Activated CD8-positive, alpha-beta memory T cell treated with anti-CD3 and anti-CD28 coated beads, Interleukin-2, amount 50 U/mL, for 1 hour (primary cell): ENCODE measurements around the gene TCF20.
A peak's percentile ranks its signal among the peaks of the same experiment; 100 is the strongest.

Source experiments
- DNase-seq: peaks from one replicate; pipeline ENCODE4 v3.0.0-alpha.2; 2020; ENCODE audit errors: extremely low read depth

Gene TCF20

GRCh38 chr22:42270510-42271190 lies at the start of gene TCF20:
TSS of gene TCF20 (minus strand) at chr22:42270653. CDS start at chr22:42215305, 55,348 bp downstream.
- no peak for DNase-seq

GRCh38 chr22:42319386-42319785 lies 48.9 kb upstream of the TCF20 start:
- no peak for DNase-seq

- DNase-seq: no peak
These were observed 48.5 kb upstream of the TCF20 start for GRCh38 chr22:42318967-42319366.

GRCh38 chr22:42317691-42318547 lies 47.5 kb upstream of the TCF20 start:
- DNase-seq: no peak

DNA sequence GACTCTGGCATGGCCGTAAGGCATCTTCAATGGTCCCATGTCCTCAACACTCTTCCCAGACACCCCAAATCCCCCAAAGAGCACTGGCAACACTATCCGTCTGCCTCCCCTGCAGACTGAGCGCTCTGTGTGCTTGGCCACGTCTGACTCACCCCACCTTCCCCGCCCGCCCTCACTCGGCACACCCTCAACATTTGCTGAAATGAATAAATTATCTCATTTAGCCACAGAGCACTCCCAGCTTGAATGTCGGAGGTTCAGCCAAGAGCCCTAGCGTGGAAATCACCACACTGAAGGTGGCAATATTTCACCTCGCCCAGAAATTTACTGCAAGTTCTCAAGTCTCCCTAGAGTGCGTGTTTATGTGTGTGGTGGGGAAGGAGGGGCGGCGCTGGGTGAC lies 46.6 kb upstream of the TCF20 start:
- DNase-seq: peak; percentile 31

- DNase-seq: no peak
These were observed 44.9 kb upstream of the TCF20 start for GRCh38 chr22:42315392-42315756.

DNA sequence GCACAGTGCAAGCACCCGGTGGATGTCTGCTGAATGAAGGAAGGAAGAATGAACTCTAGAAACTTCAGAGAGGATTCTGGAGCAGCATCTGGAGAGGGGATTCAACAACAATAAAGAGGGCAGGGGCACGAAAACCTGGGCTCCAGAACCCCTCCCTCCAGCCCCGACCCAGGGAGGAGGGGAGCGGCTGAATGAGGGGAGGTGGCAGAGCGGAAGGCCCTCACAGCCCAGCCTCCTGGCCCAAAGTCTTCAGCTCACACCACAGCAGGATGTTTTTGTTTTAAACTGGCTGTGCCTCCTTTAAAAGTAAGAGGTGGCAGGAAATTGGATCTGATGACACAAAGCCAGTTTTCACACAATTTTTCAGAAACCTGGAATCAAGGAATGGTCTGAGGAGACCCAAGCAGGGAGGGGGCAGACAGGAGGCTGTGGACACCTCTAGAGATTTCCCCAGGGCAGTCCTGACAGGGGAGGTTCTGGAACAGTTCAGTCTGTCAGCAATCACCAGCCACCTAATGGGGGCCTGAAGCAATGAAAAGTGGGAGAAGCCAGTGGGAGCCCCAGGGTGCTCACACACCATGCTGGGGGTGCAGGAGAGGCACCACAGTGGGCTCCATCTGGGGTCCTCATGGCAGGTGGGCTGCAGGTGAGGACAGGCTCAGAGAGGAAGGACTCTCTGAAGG lies 44.4 kb upstream of the TCF20 start:
- no peak for DNase-seq

GRCh38 chr22:42313804-42314581 lies 43.5 kb upstream of the TCF20 start:
- no peak for DNase-seq

GRCh38 chr22:42313204-42313603 lies 42.8 kb upstream of the TCF20 start:
- DNase-seq: no peak

GRCh38 chr22:42310291-42311015 lies 40.0 kb upstream of the TCF20 start:
- no peak for DNase-seq

- no peak for DNase-seq
These were observed 39.4 kb upstream of the TCF20 start for GRCh38 chr22:42309865-42310264.

GRCh38 chr22:42308892-42309468 lies 38.5 kb upstream of the TCF20 start:
- DNase-seq: no peak

- no peak for DNase-seq
These were observed 37.5 kb upstream of the TCF20 start for GRCh38 chr22:42307806-42308563.

- no peak for DNase-seq
These were observed 35.6 kb upstream of the TCF20 start for GRCh38 chr22:42306010-42306409.

- DNase-seq: no peak
These were observed 33.9 kb upstream of the TCF20 start for GRCh38 chr22:42304324-42304790.

DNA sequence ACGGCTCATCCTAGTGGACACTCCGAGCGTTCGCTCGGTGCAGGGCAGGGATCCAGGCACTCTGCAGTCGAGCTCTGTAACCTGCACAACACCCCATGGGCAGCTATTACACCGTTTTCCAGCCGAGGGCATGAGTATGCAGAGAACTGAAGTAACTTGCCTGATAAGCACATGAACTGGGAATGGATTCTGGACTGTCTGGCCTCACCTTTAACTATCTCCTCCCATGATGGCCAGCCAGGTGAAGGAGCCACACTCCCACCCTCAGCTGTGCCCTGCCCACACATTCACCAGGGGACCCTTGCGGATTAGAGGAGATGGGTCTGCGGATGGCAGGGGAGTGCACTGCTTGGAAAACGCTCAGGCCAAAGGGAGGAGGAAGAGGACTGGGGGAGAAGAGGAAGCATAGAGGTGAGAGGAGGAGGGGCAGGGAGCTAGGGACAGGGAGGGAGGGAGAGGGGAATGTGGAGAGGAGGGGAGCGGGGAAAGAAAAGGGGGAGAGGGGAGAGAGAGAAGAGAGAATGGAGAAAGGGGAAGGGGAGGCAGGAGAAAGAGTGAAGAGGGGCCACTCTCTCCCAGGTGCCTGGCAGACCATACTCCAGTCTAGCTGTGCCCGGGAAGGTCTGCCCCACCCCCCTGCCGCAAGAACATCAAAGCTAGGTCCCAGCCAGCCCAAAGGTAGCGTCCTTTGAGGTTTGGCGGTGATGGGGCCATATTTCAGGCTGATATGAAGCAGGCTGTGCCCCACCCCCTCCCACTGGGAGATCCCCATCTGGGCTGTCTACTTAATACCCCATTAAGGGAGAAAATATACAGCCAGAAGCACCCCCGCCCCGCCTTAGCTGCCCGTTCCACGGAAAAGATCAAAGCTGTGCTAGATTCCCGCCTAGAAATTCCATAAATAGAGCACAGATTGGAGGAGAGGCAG lies 33.2 kb upstream of the TCF20 start:
- no peak for DNase-seq

GRCh38 chr22:42301742-42302102 lies 31.3 kb upstream of the TCF20 start:
- no peak for DNase-seq

DNA sequence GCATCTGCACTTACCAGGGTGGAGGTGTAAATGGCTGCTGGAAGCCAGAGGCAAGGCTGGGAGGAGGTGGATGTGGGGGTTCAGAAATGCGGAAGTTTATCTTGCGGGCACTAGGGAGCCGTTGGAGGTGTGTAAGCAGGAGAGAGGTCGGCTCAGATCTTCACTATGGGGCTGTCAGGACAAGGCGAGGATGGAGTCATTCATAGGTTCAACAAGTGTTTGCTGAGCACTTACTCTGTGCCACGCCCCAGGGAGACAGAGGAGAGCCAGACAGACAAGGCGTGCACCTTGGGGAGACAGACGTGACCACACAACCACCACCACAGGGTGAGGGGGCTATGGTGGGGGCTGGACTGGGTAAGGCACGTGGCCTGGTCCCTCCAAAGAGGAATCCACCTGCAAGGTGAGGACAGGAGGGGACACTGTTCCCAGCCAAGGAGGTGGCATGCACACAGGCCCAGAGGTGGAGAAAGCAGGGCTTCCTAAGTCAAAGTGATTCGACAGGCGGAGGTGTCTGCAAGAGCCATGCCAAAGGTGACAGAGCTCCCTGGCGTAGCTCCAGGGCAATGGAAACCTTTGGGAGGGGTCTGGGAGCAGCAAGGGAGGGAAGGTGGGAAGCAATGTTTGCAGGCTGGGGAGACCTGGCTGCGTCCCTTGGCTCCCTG lies 30.8 kb upstream of the TCF20 start:
- DNase-seq: no peak
